ENCODE results near the gene SNX17.

- no peak for TF ChIP-seq CTCF (conservative IDR thresholded peaks at IDR 0.05)
- no peak for TF ChIP-seq ZFX (IDR thresholded peaks at IDR 0.05)
Observed at GRCh38 chr2:27356382-27357181, 13.8 kb upstream of the SNX17 start, which contains the start of gene GTF3C2.

Measured in C4-2B (cell line).